ENCODE measurements around the gene CXCL17.
"Not testable (repeated sequence)": the region's sequence is repeated elsewhere in the genome, so short reads cannot be mapped to it uniquely, and the experiment has no call there.

Gene CXCL17

DNA sequence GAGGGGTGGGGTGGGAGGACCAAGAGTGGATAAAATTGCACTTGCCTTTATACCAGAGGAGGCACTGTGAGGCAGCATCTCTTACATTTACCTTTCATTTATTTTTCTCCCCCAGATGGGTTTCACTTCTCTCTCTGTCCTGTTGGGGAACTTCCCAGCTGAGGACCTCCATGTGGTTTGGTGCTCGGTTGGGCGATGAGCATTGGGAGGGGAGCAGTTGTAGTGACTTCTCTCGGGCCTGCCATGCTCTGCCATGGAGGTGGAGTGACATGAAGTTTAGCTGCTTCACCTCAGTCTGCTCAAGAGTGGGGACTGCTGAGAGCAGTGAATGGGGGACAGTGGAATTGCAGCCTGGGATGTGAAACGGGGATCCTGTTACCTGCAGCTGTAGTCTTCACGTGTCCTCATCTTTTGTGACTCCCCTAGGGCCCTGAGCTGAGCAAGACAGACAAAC, 23.1 kb upstream of the CXCL17 start:
- no peak for DNase-seq

GRCh38 chr19:42461700-42462324, 19.1 kb upstream of the CXCL17 start:
- no peak for DNase-seq

DNA sequence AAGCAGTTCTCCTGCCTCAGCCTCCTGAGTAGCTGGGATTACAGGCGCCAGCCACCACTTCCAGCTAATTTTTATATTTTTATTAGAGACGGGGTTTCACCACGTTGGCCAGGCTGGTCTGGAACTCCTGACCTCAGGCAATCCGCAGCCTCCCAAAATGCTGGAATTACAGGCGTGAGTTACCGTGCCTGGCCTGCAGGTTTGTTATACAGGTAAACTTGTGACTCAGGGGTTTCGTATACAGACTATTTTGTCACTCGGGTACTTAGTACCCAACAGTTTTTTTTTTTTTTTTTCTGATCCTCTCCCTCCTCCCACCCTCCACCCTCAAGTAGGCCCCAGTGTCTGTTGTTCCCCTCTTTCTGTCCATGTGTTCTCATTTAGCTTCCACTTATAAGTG, 18.5 kb upstream of the CXCL17 start:
- DNase-seq, result not testable (repeated sequence)

DNA sequence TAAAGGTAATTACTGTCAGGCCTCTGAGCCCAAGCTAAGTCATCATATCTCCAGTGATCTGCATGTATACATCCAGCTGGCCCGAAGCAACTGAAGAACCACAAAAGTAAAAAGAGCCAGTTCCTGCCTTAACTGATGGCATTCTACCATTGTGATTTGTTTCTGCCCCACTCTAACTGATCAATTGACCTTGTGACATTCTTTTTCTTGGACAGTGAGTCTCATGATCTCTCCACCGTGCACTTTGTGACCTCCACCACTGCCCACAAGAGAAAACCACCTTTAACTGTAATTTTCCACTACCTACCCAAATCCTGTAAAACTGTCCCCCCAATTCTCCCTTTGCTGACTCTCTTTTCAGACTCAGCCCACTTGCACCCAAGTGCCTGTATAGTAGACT, 17.2 kb upstream of the CXCL17 start:
- no peak for DNase-seq

DNA sequence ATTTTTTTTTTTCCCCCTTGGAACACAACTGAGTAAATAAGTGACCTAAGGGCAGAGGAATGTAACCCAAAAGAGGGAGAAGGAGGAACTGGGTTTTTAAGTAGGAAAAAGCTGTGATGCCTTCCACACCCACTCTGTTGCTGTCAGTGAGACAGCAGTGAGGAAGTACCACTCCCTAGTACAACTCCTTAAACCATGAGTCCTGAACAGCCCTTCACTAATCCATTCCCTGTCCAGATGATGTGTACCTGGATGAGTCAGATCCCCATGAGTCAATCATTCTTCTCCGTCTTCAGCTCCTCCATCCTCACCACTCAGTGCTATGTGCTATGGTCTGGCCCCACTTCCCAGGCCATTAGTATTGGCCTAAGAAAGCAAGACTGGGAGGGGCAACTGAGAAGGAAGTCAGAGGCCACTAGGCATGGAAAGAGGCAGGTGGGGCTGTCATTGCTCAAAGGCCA, 12.9 kb upstream of the CXCL17 start:
- no peak for DNase-seq

DNA sequence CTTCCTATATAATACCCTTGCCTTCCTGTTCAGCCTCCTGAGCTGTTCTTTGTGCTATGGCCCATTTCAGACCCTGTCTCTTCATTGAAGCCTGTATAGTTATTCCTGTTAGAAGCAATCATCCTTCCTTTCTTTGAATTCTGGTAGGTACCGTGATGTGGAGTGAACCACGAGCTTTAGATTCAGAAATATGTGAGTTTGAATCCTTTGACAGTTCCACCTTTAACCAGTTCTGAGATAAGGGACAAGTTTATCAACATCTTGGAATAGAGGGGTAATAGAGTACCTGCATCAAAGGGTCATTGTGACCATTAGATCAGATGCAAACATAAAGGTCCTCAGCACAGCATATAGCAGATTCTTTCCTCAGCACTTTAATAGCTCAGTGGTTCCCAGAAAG, 12.3 kb upstream of the CXCL17 start:
- DNase-seq, result no peak

DNA sequence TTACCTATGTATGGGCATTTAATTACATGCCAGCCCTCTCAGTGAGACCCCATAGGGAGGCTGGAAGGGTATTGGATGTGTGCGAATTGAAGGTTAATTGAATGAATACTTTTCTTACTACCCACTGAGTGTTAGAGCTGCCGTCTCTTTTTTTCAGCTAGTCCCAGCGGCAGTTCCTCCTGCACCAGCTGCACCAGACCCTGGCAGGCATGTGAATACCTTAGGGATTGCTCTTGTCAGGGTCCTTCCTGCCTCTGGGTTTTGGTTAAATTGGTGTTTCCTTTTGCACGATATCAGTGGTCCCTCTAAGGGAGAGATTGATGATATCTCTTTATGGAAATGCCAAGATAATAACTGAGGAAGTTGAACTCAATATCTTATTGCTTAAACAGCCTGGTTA, 9.8 kb upstream of the CXCL17 start:
- no peak for DNase-seq

GRCh38 chr19:42450314-42450934, 7.7 kb upstream of the CXCL17 start:
- DNase-seq, result peak; percentile 88

GRCh38 chr19:42448306-42448705, 5.6 kb upstream of the CXCL17 start:
- DNase-seq, result not testable (repeated sequence)

GRCh38 chr19:42445948-42446347, 3.2 kb upstream of the CXCL17 start:
- DNase-seq, result no peak

DNA sequence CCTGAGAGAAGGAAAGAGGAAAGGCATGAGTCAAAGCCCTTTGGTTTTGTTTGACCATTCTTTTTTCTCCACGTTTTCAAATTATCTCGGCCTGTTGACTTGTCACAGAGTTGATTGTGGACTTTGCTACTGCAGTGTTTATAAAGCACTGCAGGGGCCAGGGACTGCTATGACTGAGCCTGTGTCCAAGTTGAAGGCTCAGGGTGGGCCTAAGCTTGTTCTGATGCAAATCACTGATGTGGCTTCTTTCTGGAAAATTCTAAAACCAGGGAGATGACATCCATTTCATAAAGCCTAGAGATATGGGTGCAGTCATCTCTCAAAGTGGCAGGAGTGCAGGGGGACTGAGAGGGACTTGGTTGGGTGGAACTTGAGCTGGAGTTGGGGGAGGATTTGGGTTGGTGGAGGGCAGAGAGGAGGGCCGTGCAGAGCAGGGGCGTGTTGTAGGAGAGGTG, 1.2 kb upstream of the CXCL17 start:
- DNase-seq, result no peak

GRCh38 chr19:42441049-42441445, 1.7 kb downstream of the CXCL17 start:
- DNase-seq, result no peak

DNA sequence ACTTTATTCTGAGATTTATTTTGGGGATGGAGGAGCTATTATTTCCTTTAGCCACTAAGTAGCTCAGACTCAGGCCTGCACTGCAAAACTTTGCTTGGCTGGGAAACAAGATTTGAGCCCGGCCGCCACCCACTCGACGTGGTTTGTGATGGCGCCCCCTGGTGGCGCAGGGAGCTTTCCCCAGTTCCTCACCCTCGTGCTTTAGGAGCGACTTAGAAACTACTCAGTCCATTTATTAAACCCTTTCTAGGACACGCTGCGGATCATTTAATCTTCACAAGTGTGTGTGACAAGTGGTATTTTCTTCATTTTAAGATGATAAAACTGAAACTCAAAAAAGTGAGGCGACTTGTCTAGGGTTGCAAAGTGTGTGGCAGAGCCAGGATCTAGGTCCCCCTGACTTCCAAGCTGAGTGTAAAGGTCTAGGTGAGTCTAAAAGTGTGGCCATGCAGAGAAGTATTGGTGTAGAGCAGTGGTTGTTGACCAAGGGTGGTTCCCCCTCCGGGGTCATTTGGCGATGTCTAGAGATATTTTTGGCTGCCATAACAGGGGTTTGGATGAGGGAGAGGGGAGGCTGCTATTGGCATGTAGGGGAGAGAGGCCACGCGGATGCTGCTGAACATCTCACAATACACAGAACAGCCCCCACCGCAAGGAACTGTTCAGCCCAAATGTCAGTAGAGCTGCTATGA, 2.2 kb downstream of the CXCL17 start:
- peak; percentile 70 for DNase-seq

DNA sequence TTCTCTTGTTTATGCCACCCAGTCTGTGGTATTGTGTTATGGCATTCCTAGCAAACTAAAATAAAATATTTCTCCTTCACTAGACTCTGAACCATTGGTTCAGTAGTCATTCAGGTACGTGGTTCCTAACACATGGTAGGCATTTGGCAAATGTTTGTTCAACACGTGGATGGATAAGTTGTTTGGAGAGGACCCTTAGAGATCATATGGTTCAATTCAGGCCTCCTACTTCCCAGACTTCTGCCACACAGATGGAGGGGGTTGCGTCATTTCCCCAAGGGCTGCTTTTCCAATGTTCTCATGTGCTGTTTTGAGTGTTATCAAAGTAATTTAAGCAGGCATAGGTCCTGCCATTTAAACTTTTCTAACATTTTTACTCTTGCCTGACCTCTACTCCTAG, 6.7 kb downstream of the CXCL17 start:
- DNase-seq, result no peak

- no peak for DNase-seq
Measured at GRCh38 chr19:42435316-42435715, 7.4 kb downstream of the CXCL17 start.

DNA sequence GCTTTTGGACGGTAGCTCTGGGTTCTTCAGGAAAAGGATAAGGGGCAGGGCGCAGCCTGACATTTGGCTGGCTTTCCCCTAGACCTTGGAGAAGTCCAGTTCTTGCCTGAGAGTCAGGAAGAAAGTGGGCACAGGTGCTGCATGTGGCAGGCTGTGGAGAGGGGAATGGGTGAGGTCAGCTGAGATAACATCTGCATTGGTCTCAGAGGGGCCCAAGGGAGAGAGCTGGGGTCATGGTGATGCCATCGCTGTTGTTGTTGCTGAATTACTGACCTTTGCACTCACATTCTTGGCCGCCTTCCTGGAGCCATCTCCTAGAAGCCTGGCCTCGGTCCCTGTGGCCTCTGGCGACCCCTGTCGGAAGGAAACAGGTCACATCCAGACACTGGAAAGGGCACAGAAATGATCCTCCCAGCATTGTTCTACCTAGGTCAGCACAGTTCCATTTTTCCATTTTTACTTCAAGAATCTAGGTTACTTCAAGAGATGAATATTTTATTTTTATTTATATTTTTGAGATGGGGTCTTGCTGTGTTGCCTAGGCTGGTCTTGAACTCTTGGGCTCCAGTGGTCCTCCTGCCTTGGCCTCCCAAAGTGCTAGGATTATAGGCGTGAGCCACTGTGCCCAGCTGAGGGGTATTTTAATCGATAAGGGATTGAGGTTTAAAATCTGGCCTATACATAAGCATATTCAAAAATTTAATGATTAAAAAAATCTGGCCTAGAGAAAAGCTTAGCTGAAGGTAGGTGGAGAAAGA, 9.1 kb downstream of the CXCL17 start:
- peak; percentile 69 for DNase-seq

DNA sequence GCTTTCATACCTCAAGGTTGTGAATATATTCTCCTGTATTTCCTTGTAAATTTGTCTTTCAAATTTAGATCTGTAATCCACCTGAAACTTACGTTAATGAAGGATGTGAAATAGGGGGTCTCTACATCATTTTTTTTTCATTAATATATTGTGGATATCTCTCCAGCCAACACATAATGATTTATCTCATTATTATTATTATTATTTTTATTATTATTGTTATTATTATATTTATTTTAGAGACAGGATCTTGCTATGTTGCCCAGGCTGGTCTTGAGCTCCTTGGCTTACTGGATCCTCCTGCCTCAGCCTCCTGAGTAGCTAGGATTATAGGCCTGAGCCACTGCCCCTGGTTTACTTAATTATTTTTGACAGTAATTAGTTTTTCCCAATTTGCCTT, 11.3 kb downstream of the CXCL17 start:
- no peak for DNase-seq

- no peak for DNase-seq
Measured at GRCh38 chr19:42428676-42429075, 14.1 kb downstream of the CXCL17 start.

DNA sequence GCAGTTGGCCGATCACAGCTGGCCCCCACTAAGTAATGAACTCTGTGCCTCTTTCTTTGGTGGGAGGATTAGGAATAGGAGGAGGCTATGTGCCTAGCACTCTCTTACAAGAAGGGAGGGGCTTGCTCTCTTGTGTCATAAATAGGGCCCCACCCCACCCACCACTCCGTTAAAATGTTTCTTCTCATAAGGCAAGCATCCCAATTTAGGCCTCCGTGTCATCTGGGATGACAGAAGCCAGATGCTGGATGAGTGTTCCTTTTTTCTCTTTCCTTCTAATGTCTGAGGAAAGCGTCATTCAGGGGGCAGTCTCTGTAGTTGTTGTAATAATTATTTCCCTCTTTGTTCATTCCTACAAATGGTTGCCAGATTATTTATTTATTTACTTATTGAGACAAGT, 15.4 kb downstream of the CXCL17 start, which contains the start of gene LIPE:
TSS of gene LIPE (minus strand) at position 76 of the 400 bp plus-strand sequence. CDS start 239 bp downstream, outside the sequence.
- DNase-seq, result no peak

DNA sequence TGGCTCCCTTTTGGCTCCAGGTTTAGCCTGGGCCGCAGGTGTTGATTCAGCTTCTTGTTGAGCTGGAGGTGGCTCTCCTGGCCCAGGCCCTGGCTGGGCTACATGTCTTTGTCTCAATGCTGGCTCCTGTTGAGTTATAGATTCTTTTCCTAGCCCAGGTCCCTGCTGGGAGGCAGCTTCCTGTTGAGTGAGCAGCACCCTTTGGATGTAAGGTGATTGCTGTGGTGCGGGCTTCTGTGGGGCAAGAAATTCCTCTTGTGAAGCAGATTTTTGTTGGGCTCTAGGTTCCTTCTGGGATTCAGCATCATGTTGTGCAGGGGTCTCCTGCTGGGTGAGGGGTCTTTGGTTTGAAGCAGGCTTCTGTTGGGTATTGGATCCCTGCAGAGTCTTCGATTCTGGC, 16.1 kb downstream of the CXCL17 start:
- DNase-seq, result no peak

GRCh38 chr19:42424712-42425131, 18.0 kb downstream of the CXCL17 start:
- DNase-seq, result no peak

DNA sequence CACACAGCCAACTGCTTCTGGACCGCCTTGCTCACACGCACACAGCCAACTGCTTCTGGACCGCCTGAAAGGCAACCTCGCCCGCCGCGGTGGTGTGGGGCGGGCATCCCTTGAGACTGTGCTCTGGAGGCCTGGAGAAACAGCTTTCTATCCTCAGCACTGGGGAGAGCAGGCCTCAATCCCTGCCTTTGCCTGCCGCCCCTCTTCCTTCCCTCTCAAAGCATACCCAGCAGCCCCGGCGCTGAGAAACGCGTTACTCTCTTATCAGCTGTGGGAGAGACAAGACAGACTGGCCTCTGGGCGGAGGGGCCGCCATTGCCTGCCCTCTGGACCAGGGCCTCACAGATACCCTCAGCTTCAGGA, 18.4 kb downstream of the CXCL17 start:
- no peak for DNase-seq

Measured in CD4-positive, alpha-beta T cell treated with Interleukin-4 for 4 hours (primary cell).